Activated T-cell treated with anti-CD3 and anti-CD28 coated beads, Interleukin-2, amount 50 U/mL, for 72 hours (primary cell): ENCODE measurements around the gene IL4I1. TPM values are rescaled to one million over a fixed set of nuclear protein-coding genes. Genes with fewer than 3 reads are reported as not detected.

ENCODE experiments used
- ATAC-seq, 2 donors: fragments of 150-1000 bp; cut with Tn5 transposase; replicated peaks in 1 of 2; 2 replicates each; pipeline ENCODE4 v1.10.0; 2021; ENCODE audit warnings: moderate library complexity in 2 of 2, mild to moderate bottlenecking in 1 of 2
- DNase-seq, 2 donors: peaks; one replicate each; pipeline ENCODE4 v3.0.0; 2021 to 2022; ENCODE audit warnings: mixed read lengths in 1 of 2
- H3K27ac Mint-ChIP-seq: one replicate; pipeline ENCODE4 v1.8.0; 2022; ENCODE audit warnings: mild to moderate bottlenecking, moderate library complexity, mixed read lengths
- H3K27me3 Mint-ChIP-seq: one replicate; pipeline ENCODE4 v1.8.0; 2022; ENCODE audit warnings: low read depth, mixed read lengths
- H3K36me3 Mint-ChIP-seq, 2 donors: one replicate each; pipeline ENCODE4 v1.8.0; 2022; ENCODE audit warnings: mixed read lengths in 2 of 2, mild to moderate bottlenecking in 1 of 2; ENCODE audit not compliant: insufficient read depth in 2 of 2
- H3K4me1 Mint-ChIP-seq: one replicate; pipeline ENCODE4 v1.8.0; 2022; ENCODE audit warnings: low read depth, mixed read lengths
- H3K4me3 Mint-ChIP-seq, 2 donors: one replicate each; pipeline ENCODE4 v1.8.0; 2022; ENCODE audit warnings: mild to moderate bottlenecking in 2 of 2, mixed read lengths in 2 of 2, moderate library complexity in 2 of 2
- H3K9me3 Mint-ChIP-seq, 2 donors: one replicate each; pipeline ENCODE4 v1.8.0; 2022; ENCODE audit warnings: mixed read lengths in 2 of 2
- total RNA-seq, 2 donors: library from RNA; stranded (reverse); gene quantifications; one replicate each; pipeline ENCODE4 v1.2.3, GENCODE V29; 2022

IL4I1 gene
- total RNA-seq, 2 donors from 2014 or later: 16.7 to 42.3 TPM

DNA sequence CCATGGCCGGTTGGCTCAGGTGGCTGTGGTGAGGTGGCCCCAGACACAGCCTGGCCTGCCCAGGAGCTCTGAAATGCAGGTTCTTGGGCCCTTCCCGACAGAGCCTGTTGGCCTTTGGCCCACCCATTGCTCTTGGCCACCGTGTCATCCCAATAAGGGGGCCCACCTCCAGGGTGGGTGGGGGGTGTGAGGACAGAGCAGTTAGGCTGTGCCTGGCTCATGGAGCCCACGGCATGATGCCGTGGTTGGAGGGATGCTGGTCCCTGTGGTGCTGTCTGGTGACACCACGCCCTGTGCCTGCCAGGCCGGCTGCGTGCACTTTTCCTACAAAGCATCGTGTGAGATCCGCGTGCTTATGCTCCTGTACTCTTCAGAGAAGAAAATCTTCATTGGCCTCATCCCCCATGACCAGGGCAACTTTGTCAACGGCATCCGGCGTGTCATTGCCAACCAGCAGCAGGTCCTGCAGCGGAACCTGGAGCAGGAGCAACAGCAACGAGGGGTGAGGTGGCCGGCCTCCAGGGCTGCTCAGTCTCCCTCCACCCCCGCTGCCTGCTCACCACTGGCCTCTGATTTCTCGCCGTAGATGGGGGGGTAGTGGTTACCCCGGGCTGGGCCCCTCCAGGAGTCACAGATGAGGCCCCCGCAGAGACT is 36.9 kb downstream of the IL4I1 start:
- H3K36me3 Mint-ChIP-seq: peaks cover 4 to 12% of the 10 kb centered on the region in 2 donors
- H3K4me1 Mint-ChIP-seq: peaks cover 11% of the 10 kb centered on the region
- H3K27ac Mint-ChIP-seq: no peak overlapping the region
- no peaks in the 10 kb centered on the region for H3K9me3 Mint-ChIP-seq
- no peaks in the 10 kb centered on the region for H3K27me3 Mint-ChIP-seq
- DNase-seq: no peak
- H3K4me3 Mint-ChIP-seq: no peak overlapping the region
- ATAC-seq: no peak

GRCh38 chr19:49858088-49858985 is 38.4 kb downstream of the IL4I1 start:
- H3K27me3 Mint-ChIP-seq: no peaks in the 10 kb centered on the region
- H3K4me3 Mint-ChIP-seq: no peak overlapping the region
- no peak for ATAC-seq
- peaks cover 11% of the 10 kb centered on the region for H3K4me1 Mint-ChIP-seq
- no peak overlapping the region for H3K27ac Mint-ChIP-seq
- peak in 1 of 2 donors; percentile 1 for DNase-seq
- no peaks in the 10 kb centered on the region for H3K9me3 Mint-ChIP-seq
- peaks cover 2 to 4% of the 10 kb centered on the region in 2 donors for H3K36me3 Mint-ChIP-seq

DNA sequence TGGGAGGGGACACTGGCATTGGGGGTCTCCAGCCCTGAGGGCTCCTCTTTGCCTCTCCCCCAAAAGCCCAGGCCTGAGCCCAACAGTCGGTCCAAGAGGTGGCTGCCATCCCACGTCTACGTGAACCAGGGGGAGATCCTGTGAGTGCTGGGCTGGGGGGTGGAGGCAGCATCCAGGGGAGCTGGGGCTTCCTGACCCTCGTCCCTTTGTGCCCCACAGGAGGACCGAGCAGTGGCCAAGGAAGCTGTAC is 38.9 kb downstream of the IL4I1 start:
- ATAC-seq: no peak
- no peaks in the 10 kb centered on the region for H3K27me3 Mint-ChIP-seq
- H3K4me1 Mint-ChIP-seq: peaks cover 13% of the 10 kb centered on the region
- H3K27ac Mint-ChIP-seq: no peak overlapping the region
- no peak overlapping the region for H3K4me3 Mint-ChIP-seq
- DNase-seq: no peak
- no peaks in the 10 kb centered on the region for H3K9me3 Mint-ChIP-seq
- peaks cover 0 to 3% of the 10 kb centered on the region in 2 donors for H3K36me3 Mint-ChIP-seq

DNA sequence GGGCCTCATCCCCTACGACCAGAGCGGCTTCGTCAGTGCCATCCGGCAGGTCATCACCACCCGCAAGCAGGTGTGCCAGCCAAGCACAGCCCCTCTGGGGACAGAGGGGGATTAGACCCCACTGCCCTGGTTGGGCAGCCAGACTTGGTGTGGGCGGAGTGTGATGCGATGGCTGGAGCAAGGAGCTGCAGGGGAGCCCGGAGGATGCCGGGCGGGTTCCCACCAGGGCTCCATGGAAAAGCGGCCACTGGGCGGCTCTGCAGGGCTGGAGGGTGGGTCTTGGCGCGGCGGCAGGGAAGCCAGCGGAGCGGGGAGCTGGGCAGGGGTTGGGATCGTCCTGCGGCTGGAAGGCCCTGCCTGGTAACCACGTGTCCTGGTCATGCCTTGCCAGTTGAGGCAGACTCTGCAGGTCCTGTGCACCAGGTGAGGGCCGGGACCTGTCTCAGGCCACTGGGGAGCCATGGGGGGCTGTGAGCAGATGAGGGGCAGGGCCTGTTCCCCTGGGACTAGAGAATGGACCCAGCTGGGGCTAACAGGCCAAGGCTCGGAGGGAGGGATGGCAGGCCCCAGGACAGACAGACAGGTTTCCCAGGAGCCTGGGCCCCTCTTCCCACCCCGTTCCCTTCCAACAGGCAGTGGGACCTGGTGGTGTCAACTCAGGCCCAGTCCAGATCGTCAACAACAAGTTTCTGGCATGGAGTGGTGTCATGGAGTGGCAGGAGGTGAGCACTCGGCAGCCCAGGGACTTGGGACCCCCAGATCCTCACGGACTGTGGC is 39.4 kb downstream of the IL4I1 start:
- Mint-ChIP-seq H3K36me3 (peaks cover 0 to 3% of the 10 kb centered on the region in 2 donors), H3K27ac (no peak overlapping the region), H3K27me3 (no peaks in the 10 kb centered on the region), H3K4me1 (peaks cover 18% of the 10 kb centered on the region), H3K4me3 (no peak overlapping the region), H3K9me3 (no peaks in the 10 kb centered on the region)
- ATAC-seq (no peak), DNase-seq (no peak)

DNA sequence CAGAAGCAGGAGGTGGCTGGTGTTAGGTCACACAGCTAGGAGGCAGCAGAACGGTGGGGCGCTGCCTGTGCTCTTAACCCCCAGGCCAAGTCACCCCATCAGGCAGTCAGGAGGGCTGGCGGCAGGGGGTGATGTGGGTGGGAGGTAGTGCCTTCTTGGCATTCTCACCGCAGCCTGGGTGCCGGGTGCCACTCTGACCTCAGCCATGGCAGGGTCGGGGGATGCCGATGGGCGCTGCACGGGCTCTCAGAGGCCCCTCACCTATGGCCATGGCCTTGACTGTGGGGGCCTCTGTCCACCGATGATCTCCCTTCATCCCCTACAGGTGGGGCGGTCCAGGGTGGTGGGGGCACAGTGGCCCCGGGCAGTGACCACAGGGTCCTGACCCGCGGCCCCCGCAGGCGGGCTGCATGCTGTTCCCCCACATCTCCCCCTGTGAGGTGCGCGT is 40.1 kb downstream of the IL4I1 start:
- H3K4me3 Mint-ChIP-seq: no peak overlapping the region
- peaks cover 23% of the 10 kb centered on the region for H3K4me1 Mint-ChIP-seq
- DNase-seq (peak in 1 of 2 donors; percentile 1), ATAC-seq (no peak)
- H3K27me3 Mint-ChIP-seq: no peaks in the 10 kb centered on the region
- no peak overlapping the region for H3K27ac Mint-ChIP-seq
- no peaks in the 10 kb centered on the region for H3K9me3 Mint-ChIP-seq
- H3K36me3 Mint-ChIP-seq: peaks cover 0 to 1% of the 10 kb centered on the region in 2 donors

GRCh38 chr19:49855676-49856573 is 40.8 kb downstream of the IL4I1 start:
- Mint-ChIP-seq H3K9me3 (no peaks in the 10 kb centered on the region), H3K4me3 (no peak overlapping the region), H3K4me1 (peaks cover 23% of the 10 kb centered on the region), H3K27me3 (no peaks in the 10 kb centered on the region), H3K27ac (no peak overlapping the region), H3K36me3 (peaks cover 0 to 1% of the 10 kb centered on the region in 2 donors)
- ATAC-seq: no peak
- DNase-seq: no peak

DNA sequence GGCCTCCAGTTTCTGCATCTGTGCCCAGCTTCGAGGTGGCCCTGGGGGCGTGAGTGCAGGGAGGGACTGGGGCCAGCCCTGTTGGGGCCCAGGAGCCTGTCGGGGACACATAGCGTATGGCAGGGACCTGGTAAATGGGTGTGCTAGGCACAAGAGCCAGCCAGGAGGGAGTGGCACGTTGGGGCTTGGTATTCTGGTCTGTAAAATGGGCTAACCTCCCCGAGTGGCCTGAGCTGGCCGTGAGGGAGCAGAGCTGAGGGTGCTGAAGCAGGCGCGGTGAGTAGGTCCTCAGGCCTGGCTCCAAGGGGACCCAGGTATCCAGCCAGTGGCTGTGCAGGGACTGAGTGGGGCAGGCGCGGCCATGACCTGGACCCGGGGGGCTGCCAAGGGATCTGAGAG is 41.4 kb downstream of the IL4I1 start:
- Mint-ChIP-seq H3K4me1 (peaks cover 24% of the 10 kb centered on the region), H3K36me3 (peaks cover under 1 to 3% of the 10 kb centered on the region in 2 donors), H3K27me3 (no peaks in the 10 kb centered on the region), H3K27ac (no peak overlapping the region), H3K9me3 (no peaks in the 10 kb centered on the region), H3K4me3 (no peak overlapping the region)
- DNase-seq (no peak), ATAC-seq (no peak)

DNA sequence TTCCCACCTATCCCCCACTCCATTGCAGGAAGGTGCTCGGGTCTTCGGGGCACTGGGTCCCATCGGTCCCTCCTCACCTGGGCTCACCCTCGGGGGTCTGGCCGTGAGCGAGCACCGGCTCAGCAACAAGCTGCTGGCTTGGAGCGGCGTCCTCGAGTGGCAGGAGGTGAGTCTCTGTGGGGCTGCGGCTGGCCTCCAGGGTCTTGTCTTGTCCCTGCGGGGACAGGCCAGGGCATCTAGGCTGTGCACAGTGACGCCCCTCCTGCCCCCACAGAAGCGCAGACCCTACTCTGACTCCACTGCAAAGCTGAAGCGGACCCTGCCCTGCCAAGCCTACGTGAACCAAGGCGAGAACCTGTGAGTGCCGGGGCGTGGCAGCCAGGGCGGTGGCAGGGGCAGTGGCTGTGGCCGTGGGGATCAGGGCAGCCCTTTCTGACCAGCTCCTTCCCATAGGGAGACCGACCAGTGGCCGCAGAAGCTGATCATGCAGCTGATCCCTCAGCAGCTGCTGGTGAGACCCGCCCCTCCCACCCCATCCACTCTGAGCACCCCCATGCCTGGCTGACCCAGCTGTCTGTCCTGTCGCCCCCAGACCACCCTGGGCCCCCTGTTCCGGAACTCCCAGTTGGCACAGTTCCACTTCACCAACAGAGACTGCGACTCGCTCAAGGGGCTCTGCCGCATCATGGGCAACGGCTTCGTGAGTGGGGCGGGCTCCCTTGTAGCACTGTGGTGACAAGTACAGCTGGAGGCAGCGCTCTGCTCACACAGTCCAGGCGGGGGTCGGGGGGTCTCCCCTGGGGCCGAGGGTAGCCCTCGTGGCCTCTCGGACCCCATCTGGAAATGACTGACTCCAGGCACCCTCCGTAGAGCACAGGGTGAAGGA is 42.1 kb downstream of the IL4I1 start:
- ATAC-seq: no peak
- peaks cover 6 to 7% of the 10 kb centered on the region in 2 donors for H3K36me3 Mint-ChIP-seq
- H3K27me3 Mint-ChIP-seq: no peaks in the 10 kb centered on the region
- no peak for DNase-seq
- H3K4me3 Mint-ChIP-seq: no peak overlapping the region
- no peaks in the 10 kb centered on the region for H3K9me3 Mint-ChIP-seq
- H3K4me1 Mint-ChIP-seq: peaks cover 30% of the 10 kb centered on the region
- H3K27ac Mint-ChIP-seq: no peak overlapping the region

- peaks cover 9 to 10% of the 10 kb centered on the region in 2 donors for H3K36me3 Mint-ChIP-seq
- no peaks in the 10 kb centered on the region for H3K27me3 Mint-ChIP-seq
- ATAC-seq: no peak
- H3K27ac Mint-ChIP-seq: no peak overlapping the region
- H3K9me3 Mint-ChIP-seq: peaks cover 4% of the 10 kb centered on the region in 2 donors
- no peak overlapping the region for H3K4me3 Mint-ChIP-seq
- no peak for DNase-seq
- H3K4me1 Mint-ChIP-seq: peaks cover 35% of the 10 kb centered on the region
Measured at GRCh38 chr19:49853852-49854377, 42.8 kb downstream of the IL4I1 start.

DNA sequence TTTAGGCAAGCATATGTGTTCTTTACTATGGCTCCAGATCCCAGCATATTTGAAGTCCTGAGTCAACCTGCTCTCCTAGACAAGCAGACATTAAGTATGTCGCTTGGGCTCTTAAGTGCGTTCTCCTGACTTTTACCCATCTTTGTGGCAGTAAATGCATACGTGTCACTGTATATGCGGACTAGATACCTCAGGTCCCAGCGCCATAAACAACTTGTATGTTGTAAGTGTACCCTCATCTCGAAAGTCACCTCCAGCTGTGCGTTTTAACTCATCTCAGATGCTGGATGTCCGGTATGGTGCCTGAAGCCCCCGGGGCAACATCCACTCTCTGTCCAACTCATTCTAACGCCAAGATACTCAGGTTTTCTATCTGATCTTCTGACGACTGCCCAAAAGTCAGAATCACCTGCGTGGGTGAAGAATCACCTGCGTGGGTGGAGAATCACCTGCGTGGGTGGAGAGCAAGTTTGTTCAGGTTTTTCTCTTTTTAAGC is 44.0 kb downstream of the IL4I1 start:
- Mint-ChIP-seq H3K4me1 (peaks cover 47% of the 10 kb centered on the region), H3K4me3 (peak overlapping the region; percentile 77 to 86), H3K27me3 (no peaks in the 10 kb centered on the region), H3K9me3 (peaks cover 5% of the 10 kb centered on the region in 2 donors), H3K27ac (peak overlapping the region; percentile 49), H3K36me3 (peaks cover 12% of the 10 kb centered on the region in 2 donors)
- DNase-seq (no peak), ATAC-seq (no peak)

DNA sequence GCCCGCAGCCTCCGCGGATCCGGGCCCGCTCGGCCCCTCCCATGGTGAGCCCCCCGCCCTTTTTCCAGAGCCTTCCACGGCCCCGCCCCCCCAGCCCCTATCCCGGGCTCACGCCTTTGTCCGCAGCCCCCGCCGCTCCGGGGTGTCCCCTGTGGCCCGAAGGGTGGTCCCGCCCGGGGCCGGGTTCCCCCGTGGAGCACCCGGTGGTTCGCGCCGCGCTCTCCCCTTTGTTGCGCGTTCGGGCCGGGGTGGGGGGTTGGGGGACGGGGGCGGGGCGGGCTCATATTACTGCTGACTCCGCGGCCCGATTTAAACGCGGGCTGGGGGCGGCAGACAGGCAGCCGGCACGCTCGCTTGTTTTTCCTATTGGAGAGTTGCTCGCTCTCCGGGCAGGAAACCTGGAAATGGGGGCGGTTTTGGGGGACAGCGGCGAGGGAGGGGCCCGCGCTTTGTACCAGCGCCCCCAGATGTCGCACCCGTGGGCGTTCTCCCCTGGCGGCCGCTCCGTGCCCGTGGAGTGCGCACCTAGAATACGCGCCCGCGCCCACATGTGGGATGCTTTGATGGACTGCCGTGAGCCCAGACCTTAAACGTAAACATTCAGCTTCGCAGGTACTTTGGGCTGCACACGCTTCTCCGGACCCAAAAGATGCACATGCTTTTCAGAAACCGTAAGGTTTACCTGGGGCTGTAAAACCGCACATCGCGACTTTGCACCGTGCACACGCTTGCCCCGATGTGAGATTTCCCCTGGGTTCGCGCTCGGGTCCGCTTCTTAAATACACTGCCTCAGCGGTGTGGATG is 45.0 kb downstream of the IL4I1 start:
- peak; percentile 38 to 45 for DNase-seq
- peak in 1 of 2 donors; percentile 8 for ATAC-seq
- Mint-ChIP-seq H3K4me3 (peak overlapping the region; percentile 77 to 86), H3K36me3 (peaks cover 10 to 12% of the 10 kb centered on the region in 2 donors), H3K4me1 (peaks cover 47% of the 10 kb centered on the region), H3K27me3 (no peaks in the 10 kb centered on the region), H3K27ac (peak overlapping the region; percentile 49), H3K9me3 (peaks cover 5% of the 10 kb centered on the region in 2 donors)
